Activated CD4-positive, CD25-positive, alpha-beta regulatory T cell (primary cell): ENCODE measurements around the gene MCUR1.
"Not testable (repeated sequence)": the region's sequence is repeated elsewhere in the genome, so short reads cannot be mapped to it uniquely, and the experiment has no call there.

Experiments used
- DNase-seq, 4 experiments: peaks; one replicate each; lab custom pipeline; 2025; lab: John Stamatoyannopoulos, UW

The MCUR1 gene

GRCh38 chr6:13776602-13777001 lies 37.8 kb downstream of the MCUR1 start:
- DNase-seq, result no peak

- DNase-seq, result not testable (repeated sequence)
These were observed 38.9 kb downstream of the MCUR1 start for GRCh38 chr6:13775466-13775865.

- DNase-seq, result not testable (repeated sequence)
These were observed 41.9 kb downstream of the MCUR1 start for GRCh38 chr6:13772358-13773030.

- DNase-seq, result peak in 2 of 4 experiments; percentile 8 to 11
These were observed 44.7 kb downstream of the MCUR1 start for GRCh38 chr6:13769655-13770053.

GRCh38 chr6:13769034-13769654 lies 45.2 kb downstream of the MCUR1 start:
- DNase-seq, result no peak

GRCh38 chr6:13767121-13767808 lies 47.1 kb downstream of the MCUR1 start:
- peak in 2 of 4 experiments; percentile 8 to 17 for DNase-seq

GRCh38 chr6:13766201-13766634 lies 48.1 kb downstream of the MCUR1 start:
- no peak for DNase-seq

GRCh38 chr6:13765570-13765969 lies 48.8 kb downstream of the MCUR1 start:
- no peak for DNase-seq

GRCh38 chr6:13764996-13765395 lies 49.4 kb downstream of the MCUR1 start:
- DNase-seq, result no peak

GRCh38 chr6:13763740-13764381 lies 50.5 kb downstream of the MCUR1 start:
- DNase-seq, result no peak

- no peak for DNase-seq
These were observed 51.5 kb downstream of the MCUR1 start for GRCh38 chr6:13762611-13763441.

GRCh38 chr6:13761361-13762036 lies 52.9 kb downstream of the MCUR1 start:
- DNase-seq, result no peak

- DNase-seq, result no peak
These were observed 53.8 kb downstream of the MCUR1 start for GRCh38 chr6:13760307-13761304.

- DNase-seq, result no peak
These were observed 55.3 kb downstream of the MCUR1 start for GRCh38 chr6:13759025-13759424.

GRCh38 chr6:13754644-13755043 lies 59.7 kb downstream of the MCUR1 start:
- no peak for DNase-seq

- DNase-seq, result no peak
These were observed 70.6 kb downstream of the MCUR1 start for GRCh38 chr6:13743736-13744127.

GRCh38 chr6:13742961-13743735 lies 71.2 kb downstream of the MCUR1 start:
- no peak for DNase-seq

GRCh38 chr6:13741365-13741764 lies 73.0 kb downstream of the MCUR1 start:
- no peak for DNase-seq
